Neural progenitor cell (in vitro differentiated cells): Measurements from ENCODE around the gene IQSEC3. TPM values are rescaled to one million over a fixed set of nuclear protein-coding genes. Genes with fewer than 3 reads are reported as not detected.
A peak's percentile ranks its signal among the peaks of the same experiment; 100 is the strongest.

ENCODE experiments used
- DNase-seq: peaks from one replicate; pipeline ENCODE4 v3.0.0-alpha.2; 2016; ENCODE audit warnings: low spot score
- H2AFZ ChIP-seq: fragments of 200-600 bp; sonication (generic); replicated peaks from 2 replicates; pipeline ENCODE4 v1.6.1; 2016; ENCODE audit warnings: antibody characterized with exemption
- H3F3A ChIP-seq: fragments of 200-600 bp; sonication (generic); 2 replicates; pipeline ENCODE4 v1.6.1; 2016; ENCODE audit warnings: antibody characterized with exemption, low read depth
- H3K27ac ChIP-seq: fragments of 200-600 bp; sonication (generic); 2 replicates; pipeline ENCODE4 v1.5.1; 2016; ENCODE audit warnings: mild to moderate bottlenecking
- H3K27me3 ChIP-seq: fragments of 200-600 bp; sonication (generic); 2 replicates; pipeline ENCODE4 v1.6.1; 2016; ENCODE audit warnings: mild to moderate bottlenecking, moderate library complexity
- H3K36me3 ChIP-seq: fragments of 200-600 bp; sonication (generic); 2 replicates; pipeline ENCODE4 v1.5.1; 2016
- H3K4me1 ChIP-seq: fragments of 200-600 bp; sonication (generic); 2 replicates; pipeline ENCODE4 v1.6.1; 2016; ENCODE audit warnings: mixed run types
- H3K4me2 ChIP-seq: fragments of 200-600 bp; sonication (generic); 2 replicates; pipeline ENCODE4 v1.6.1; 2016
- H3K4me3 ChIP-seq: fragments of 200-600 bp; sonication (generic); 2 replicates; pipeline ENCODE4 v1.5.1; 2016
- H3K79me2 ChIP-seq: fragments of 200-600 bp; sonication (generic); 2 replicates; pipeline ENCODE4 v1.6.1; 2016; ENCODE audit warnings: low read depth
- H3K9ac ChIP-seq: fragments of 200-600 bp; sonication (generic); 2 replicates; pipeline ENCODE4 v1.6.1; 2016
- H3K9me3 ChIP-seq: fragments of 200-600 bp; sonication (generic); 2 replicates; pipeline ENCODE4 v1.5.1; 2016; ENCODE audit warnings: low read depth
- H4K20me1 ChIP-seq: fragments of 200-600 bp; sonication (generic); 2 replicates; pipeline ENCODE4 v1.6.1; 2016; ENCODE audit warnings: low read depth
- H3K27ac Mint-ChIP-seq: 3 replicates; pipeline ENCODE4 v1.8.0; 2021; ENCODE audit warnings: mixed read lengths
- H3K27me3 Mint-ChIP-seq: 2 replicates; pipeline ENCODE4 v1.8.0; 2022; ENCODE audit warnings: low read depth, mild to moderate bottlenecking, inconsistent platforms, moderate library complexity, mixed read lengths; ENCODE audit not compliant: insufficient read depth
- H3K36me3 Mint-ChIP-seq: 3 replicates; pipeline ENCODE4 v1.8.0; 2021; ENCODE audit warnings: mixed read lengths
- H3K4me1 Mint-ChIP-seq: 3 replicates; pipeline ENCODE4 v1.8.0; 2021; ENCODE audit warnings: mixed read lengths
- H3K4me3 Mint-ChIP-seq: 3 replicates; pipeline ENCODE4 v1.8.0; 2021; ENCODE audit warnings: mild to moderate bottlenecking, moderate library complexity, mixed read lengths
- H3K9me3 Mint-ChIP-seq: 3 replicates; pipeline ENCODE4 v1.8.0; 2020; ENCODE audit warnings: mixed read lengths
- EZH2 ChIP-seq: fragments of 200-600 bp; sonication (generic); IDR thresholded peaks from 2 replicates; pipeline ENCODE4 v1.6.1; 2017; ENCODE audit warnings: antibody characterized with exemption, mild to moderate bottlenecking, moderate library complexity
- EZH2phosphoT487 ChIP-seq: fragments of 200-600 bp; sonication (generic); IDR thresholded peaks from 2 replicates; pipeline ENCODE4 v1.6.1; 2017; ENCODE audit warnings: antibody characterized with exemption
- total RNA-seq: library from RNA; depleted of rRNA; stranded (reverse); fragments of >200 nt; gene quantifications from 2 replicates; pipeline ENCODE4 v1.2.3, GENCODE V29; 2015; ENCODE audit warnings: low replicate concordance
- TF ChIP-seq, protein P1 (sequence below): fragments of 200-600 bp; sonication (generic); IDR thresholded peaks from 2 replicates; pipeline ENCODE4 v1.5.1; 2017; ENCODE audit warnings: antibody characterized with exemption, mild to moderate bottlenecking

The IQSEC3 gene
- total RNA-seq, 1 donor from 2014 or later = 0.09 TPM

DNA sequence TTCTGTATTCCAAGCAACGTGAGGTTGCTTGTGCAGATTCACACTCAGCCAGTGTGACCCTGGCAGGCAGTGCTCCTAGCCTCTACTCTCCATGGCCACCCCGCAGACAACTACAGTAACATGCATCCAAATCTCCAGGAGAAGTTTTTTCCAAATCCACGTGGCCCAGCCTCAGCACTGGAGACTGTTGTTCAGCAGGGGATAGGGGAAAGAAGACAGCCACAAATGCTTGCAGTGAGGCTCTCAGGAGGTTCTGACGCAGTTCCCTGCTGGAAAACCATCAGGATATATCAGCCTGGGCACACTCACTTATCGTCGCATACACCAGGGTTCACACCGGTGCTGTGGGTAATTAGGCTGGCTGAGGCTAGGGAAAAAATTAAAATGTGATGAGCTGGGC lies 16.2 kb downstream of the IQSEC3 start:
- TF ChIP-seq, protein P1, sequence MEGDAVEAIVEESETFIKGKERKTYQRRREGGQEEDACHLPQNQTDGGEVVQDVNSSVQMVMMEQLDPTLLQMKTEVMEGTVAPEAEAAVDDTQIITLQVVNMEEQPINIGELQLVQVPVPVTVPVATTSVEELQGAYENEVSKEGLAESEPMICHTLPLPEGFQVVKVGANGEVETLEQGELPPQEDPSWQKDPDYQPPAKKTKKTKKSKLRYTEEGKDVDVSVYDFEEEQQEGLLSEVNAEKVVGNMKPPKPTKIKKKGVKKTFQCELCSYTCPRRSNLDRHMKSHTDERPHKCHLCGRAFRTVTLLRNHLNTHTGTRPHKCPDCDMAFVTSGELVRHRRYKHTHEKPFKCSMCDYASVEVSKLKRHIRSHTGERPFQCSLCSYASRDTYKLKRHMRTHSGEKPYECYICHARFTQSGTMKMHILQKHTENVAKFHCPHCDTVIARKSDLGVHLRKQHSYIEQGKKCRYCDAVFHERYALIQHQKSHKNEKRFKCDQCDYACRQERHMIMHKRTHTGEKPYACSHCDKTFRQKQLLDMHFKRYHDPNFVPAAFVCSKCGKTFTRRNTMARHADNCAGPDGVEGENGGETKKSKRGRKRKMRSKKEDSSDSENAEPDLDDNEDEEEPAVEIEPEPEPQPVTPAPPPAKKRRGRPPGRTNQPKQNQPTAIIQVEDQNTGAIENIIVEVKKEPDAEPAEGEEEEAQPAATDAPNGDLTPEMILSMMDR = no peak
- no peak for TF ChIP-seq EZH2phosphoT487
- TF ChIP-seq EZH2 = no peak
- no peaks in the 10 kb centered on the region for H4K20me1 ChIP-seq
- H2AFZ ChIP-seq = no peak overlapping the region
- H3K79me2 ChIP-seq = no peaks in the 10 kb centered on the region
- H3K4me3 ChIP-seq = no peak overlapping the region
- Mint-ChIP-seq H3K27me3 (peaks cover 29% of the 10 kb centered on the region), H3K4me3 (no peak overlapping the region), H3K27ac (no peak overlapping the region), H3K4me1 (peaks cover 13% of the 10 kb centered on the region), H3K36me3 (no peaks in the 10 kb centered on the region), H3K9me3 (no peaks in the 10 kb centered on the region)
- H3K9ac ChIP-seq = no peak overlapping the region
- no peaks in the 10 kb centered on the region for H3K36me3 ChIP-seq
- no peak for DNase-seq
- no peaks in the 10 kb centered on the region for H3K4me1 ChIP-seq
- H3K27ac ChIP-seq = no peak overlapping the region
- peaks cover 52% of the 10 kb centered on the region for H3K27me3 ChIP-seq
- H3F3A ChIP-seq = no peaks in the 10 kb centered on the region
- H3K9me3 ChIP-seq = no peaks in the 10 kb centered on the region
- no peak overlapping the region for H3K4me2 ChIP-seq

DNA sequence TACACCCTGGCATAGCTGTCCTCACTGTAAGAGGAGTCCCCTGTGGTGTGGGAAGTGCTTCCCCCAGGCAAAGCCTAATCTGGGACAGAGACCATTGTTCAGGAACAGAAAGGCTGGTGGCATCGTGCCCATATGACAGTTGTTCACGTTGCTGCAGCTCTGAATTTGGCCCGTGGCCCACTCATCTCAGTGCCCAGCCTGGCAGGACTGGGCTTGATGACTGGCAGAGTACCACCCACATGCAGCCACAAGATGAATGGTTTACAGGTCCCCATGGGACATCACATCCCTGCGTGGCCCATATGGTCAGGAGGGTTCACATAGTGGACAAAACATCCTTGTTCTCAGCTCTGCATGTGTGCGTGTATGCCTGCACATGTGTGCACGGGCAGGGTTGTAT lies 17.5 kb downstream of the IQSEC3 start:
- no peak overlapping the region for H3K27ac Mint-ChIP-seq
- H4K20me1 ChIP-seq = no peaks in the 10 kb centered on the region
- no peaks in the 10 kb centered on the region for H3F3A ChIP-seq
- TF ChIP-seq EZH2 (no peak), EZH2phosphoT487 (no peak)
- TF ChIP-seq, protein P1 = no peak
- H3K4me3 Mint-ChIP-seq = no peak overlapping the region
- H3K36me3 ChIP-seq = no peaks in the 10 kb centered on the region
- H3K9ac ChIP-seq = no peak overlapping the region
- peaks cover 39% of the 10 kb centered on the region for H3K27me3 ChIP-seq
- no peak overlapping the region for H2AFZ ChIP-seq
- no peak overlapping the region for H3K27ac ChIP-seq
- no peaks in the 10 kb centered on the region for H3K79me2 ChIP-seq
- no peak overlapping the region for H3K4me3 ChIP-seq
- H3K4me1 ChIP-seq = no peaks in the 10 kb centered on the region
- H3K36me3 Mint-ChIP-seq = no peaks in the 10 kb centered on the region
- no peaks in the 10 kb centered on the region for H3K9me3 ChIP-seq
- H3K4me1 Mint-ChIP-seq = peaks cover 11% of the 10 kb centered on the region
- peaks cover 19% of the 10 kb centered on the region for H3K27me3 Mint-ChIP-seq
- DNase-seq = no peak
- no peak overlapping the region for H3K4me2 ChIP-seq
- H3K9me3 Mint-ChIP-seq = no peaks in the 10 kb centered on the region

DNA sequence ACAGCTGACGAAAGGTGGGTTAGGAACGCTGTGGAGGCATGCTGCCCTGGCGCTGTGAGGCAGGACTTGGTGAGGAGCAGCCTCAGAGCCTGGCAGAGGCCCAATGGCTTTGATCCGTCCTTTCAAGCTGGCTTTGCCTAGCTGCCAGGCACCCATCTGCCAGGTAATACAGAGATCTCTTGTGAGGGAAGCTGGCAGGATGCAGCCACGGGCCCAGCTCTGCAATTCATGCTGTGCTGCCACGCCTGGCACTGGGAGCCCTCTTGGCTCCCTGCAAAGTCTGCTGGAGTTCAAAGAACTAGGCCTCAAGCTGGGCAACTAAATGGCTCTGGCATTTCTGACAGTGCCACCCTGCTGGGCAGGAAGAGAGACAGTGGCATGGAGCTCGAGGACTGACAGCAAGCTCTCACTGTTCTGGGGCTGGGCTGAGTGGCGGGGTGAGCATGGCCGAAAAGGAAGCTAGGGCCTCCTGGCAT lies 18.7 kb downstream of the IQSEC3 start:
- Histone ChIP-seq H3K27me3 (peaks cover 27% of the 10 kb centered on the region), H3K9me3 (peaks cover 7% of the 10 kb centered on the region), H3K36me3 (no peaks in the 10 kb centered on the region), H3K9ac (no peak overlapping the region), H3K79me2 (no peaks in the 10 kb centered on the region), H3K4me3 (no peak overlapping the region), H4K20me1 (no peaks in the 10 kb centered on the region), H3F3A (no peaks in the 10 kb centered on the region), H3K4me1 (no peaks in the 10 kb centered on the region), H3K27ac (no peak overlapping the region), H3K4me2 (no peak overlapping the region), H2AFZ (no peak overlapping the region)
- Mint-ChIP-seq H3K4me1 (peaks cover 4% of the 10 kb centered on the region), H3K4me3 (no peak overlapping the region), H3K9me3 (peaks cover 8% of the 10 kb centered on the region), H3K27ac (no peak overlapping the region), H3K27me3 (peaks cover 13% of the 10 kb centered on the region), H3K36me3 (no peaks in the 10 kb centered on the region)
- no peak for TF ChIP-seq EZH2phosphoT487
- TF ChIP-seq EZH2 = no peak
- TF ChIP-seq, protein P1 = no peak
- no peak for DNase-seq

DNA sequence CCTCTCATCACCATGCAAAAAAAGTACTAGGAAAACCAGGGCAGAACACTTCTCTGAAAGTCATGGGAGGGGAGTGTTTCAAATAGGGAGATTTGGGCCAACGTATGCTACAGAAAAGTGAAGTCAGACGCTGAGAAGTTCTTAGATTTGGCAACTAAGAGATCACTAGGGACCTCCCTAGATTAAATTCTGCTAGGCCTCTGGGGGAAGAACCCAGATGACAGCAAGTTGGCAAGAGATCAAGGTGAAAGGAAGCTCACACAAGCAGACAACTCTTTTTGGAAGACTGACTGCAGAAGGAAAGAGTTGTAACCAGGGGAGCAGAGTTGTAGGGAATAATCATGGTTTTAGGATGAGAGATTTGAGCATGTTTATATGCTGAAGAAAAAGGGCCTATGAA lies 20.7 kb downstream of the IQSEC3 start:
- no peak for DNase-seq
- Histone ChIP-seq H3K79me2 (no peaks in the 10 kb centered on the region), H3K9ac (no peak overlapping the region), H3F3A (no peaks in the 10 kb centered on the region), H3K4me1 (no peaks in the 10 kb centered on the region), H3K27me3 (peaks cover 6% of the 10 kb centered on the region), H3K27ac (no peak overlapping the region), H2AFZ (no peak overlapping the region), H3K4me2 (no peak overlapping the region), H3K36me3 (no peaks in the 10 kb centered on the region), H4K20me1 (no peaks in the 10 kb centered on the region), H3K9me3 (peaks cover 7% of the 10 kb centered on the region), H3K4me3 (no peak overlapping the region)
- peaks cover 4% of the 10 kb centered on the region for H3K4me1 Mint-ChIP-seq
- H3K9me3 Mint-ChIP-seq = peaks cover 14% of the 10 kb centered on the region
- H3K27ac Mint-ChIP-seq = no peak overlapping the region
- H3K4me3 Mint-ChIP-seq = peak overlapping the region; percentile 5
- H3K27me3 Mint-ChIP-seq = peaks cover 9% of the 10 kb centered on the region
- no peaks in the 10 kb centered on the region for H3K36me3 Mint-ChIP-seq
- TF ChIP-seq EZH2phosphoT487 (no peak), EZH2 (no peak)
- TF ChIP-seq, protein P1 = no peak
